ENCODE results near the gene LDHAL6B. TPM values are rescaled to one million over a fixed set of nuclear protein-coding genes. Genes with fewer than 3 reads are reported as not detected.

Gene LDHAL6B
- total RNA-seq, 1 donor from 2014 or later = not detected

- H3K9me3 Mint-ChIP-seq = no peaks in the 10 kb centered on the region
- no peak overlapping the region for H3K4me3 Mint-ChIP-seq
- no peaks in the 10 kb centered on the region for H3K36me3 Mint-ChIP-seq
- TF ChIP-seq CTCF (conservative IDR thresholded peaks at IDR 0.05) = no peak
- H3K27me3 Mint-ChIP-seq = no peaks in the 10 kb centered on the region
- DNase-seq (ENCODE audit: extremely low spot score, unreplicated experiment) = no peak
- no peak overlapping the region for H3K27ac Mint-ChIP-seq
- no peaks in the 10 kb centered on the region for H3K4me1 Mint-ChIP-seq (ENCODE audit: unreplicated experiment)
Observed at GRCh38 chr15:59244337-59244736, 37.7 kb downstream of the LDHAL6B start.

- no peaks in the 10 kb centered on the region for H3K36me3 Mint-ChIP-seq
- no peak for TF ChIP-seq CTCF (conservative IDR thresholded peaks at IDR 0.05)
- DNase-seq (ENCODE audit: extremely low spot score, unreplicated experiment) = no peak
- H3K9me3 Mint-ChIP-seq = no peaks in the 10 kb centered on the region
- H3K4me1 Mint-ChIP-seq (ENCODE audit: unreplicated experiment) = no peaks in the 10 kb centered on the region
- no peak overlapping the region for H3K27ac Mint-ChIP-seq
- no peaks in the 10 kb centered on the region for H3K27me3 Mint-ChIP-seq
- H3K4me3 Mint-ChIP-seq = no peak overlapping the region
Observed at GRCh38 chr15:59245559-59245958, 38.9 kb downstream of the LDHAL6B start.

GRCh38 chr15:59247364-59247763 is 40.7 kb downstream of the LDHAL6B start:
- Mint-ChIP-seq H3K4me1 (ENCODE audit: unreplicated experiment) (no peaks in the 10 kb centered on the region), H3K9me3 (no peaks in the 10 kb centered on the region), H3K4me3 (no peak overlapping the region), H3K27ac (no peak overlapping the region), H3K36me3 (no peaks in the 10 kb centered on the region), H3K27me3 (no peaks in the 10 kb centered on the region)
- no peak for DNase-seq (ENCODE audit: extremely low spot score, unreplicated experiment)
- peak; percentile 81 for TF ChIP-seq CTCF (conservative IDR thresholded peaks at IDR 0.05)

GRCh38 chr15:59249816-59250215 is 43.2 kb downstream of the LDHAL6B start:
- no peaks in the 10 kb centered on the region for H3K4me1 Mint-ChIP-seq (ENCODE audit: unreplicated experiment)
- no peak for DNase-seq (ENCODE audit: extremely low spot score, unreplicated experiment)
- no peaks in the 10 kb centered on the region for H3K36me3 Mint-ChIP-seq
- H3K4me3 Mint-ChIP-seq = no peak overlapping the region
- no peak overlapping the region for H3K27ac Mint-ChIP-seq
- H3K9me3 Mint-ChIP-seq = no peaks in the 10 kb centered on the region
- no peaks in the 10 kb centered on the region for H3K27me3 Mint-ChIP-seq
- TF ChIP-seq CTCF (conservative IDR thresholded peaks at IDR 0.05) = no peak

- no peak for TF ChIP-seq CTCF (conservative IDR thresholded peaks at IDR 0.05)
- H3K9me3 Mint-ChIP-seq = no peaks in the 10 kb centered on the region
- no peak overlapping the region for H3K27ac Mint-ChIP-seq
- no peak overlapping the region for H3K4me3 Mint-ChIP-seq
- no peaks in the 10 kb centered on the region for H3K4me1 Mint-ChIP-seq (ENCODE audit: unreplicated experiment)
- H3K36me3 Mint-ChIP-seq = no peaks in the 10 kb centered on the region
- DNase-seq (ENCODE audit: extremely low spot score, unreplicated experiment) = no peak
- no peaks in the 10 kb centered on the region for H3K27me3 Mint-ChIP-seq
Observed at GRCh38 chr15:59250249-59250648, 43.6 kb downstream of the LDHAL6B start.

All from type B pancreatic cell (in vitro differentiated cells).